Embryonic facial prominence (tissue), 1 donor: ENCODE data around the gene NRGN.

Experiments
- DNase-seq: peaks from one replicate; pipeline ENCODE4 v3.0.0-alpha.2; 2016; ENCODE audit errors: extremely low spot score

NRGN gene

GRCh38 chr11:124740277-124740882 is 638 bp downstream of the NRGN start:
- DNase-seq: no peak

DNA sequence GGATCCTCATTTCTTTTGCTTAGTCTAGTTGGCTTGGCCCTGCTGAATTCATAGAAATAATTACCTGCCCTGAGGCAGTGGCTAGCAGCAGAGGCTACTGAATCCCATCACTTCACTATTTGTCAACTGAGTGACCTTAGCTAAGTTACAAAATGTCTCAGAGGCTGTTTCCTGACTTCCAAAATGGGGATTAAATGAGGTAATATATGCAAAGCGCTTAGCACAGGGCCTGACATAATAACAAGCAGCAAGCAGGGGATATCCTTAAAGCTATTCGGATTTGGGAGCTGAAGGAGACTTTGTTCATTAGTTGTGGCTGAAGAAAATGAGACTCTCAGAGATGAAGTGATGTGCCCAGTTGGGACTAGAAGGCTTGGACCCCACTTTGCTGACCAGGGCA is 2.8 kb downstream of the NRGN start:
- DNase-seq: no peak

DNA sequence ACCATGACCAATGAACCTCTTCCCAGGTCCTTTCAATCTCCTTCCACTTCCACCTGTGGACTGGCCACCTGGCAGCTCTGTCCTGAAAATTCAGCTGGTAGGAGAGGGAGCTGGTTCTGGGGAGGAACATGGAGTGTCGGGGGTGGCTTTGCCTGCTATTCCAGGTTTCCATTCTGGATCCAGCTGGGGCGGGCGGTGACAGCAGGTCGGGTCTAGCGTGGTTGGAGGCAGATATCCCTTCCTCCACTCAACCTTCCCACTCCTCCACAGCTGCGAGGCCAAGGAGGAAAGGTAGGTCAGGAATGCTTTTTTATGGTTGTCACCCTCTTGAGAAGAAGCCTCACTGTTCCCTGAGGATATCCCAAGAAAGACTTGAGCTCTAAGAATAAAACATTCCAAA is 3.3 kb downstream of the NRGN start:
- no peak for DNase-seq

DNA sequence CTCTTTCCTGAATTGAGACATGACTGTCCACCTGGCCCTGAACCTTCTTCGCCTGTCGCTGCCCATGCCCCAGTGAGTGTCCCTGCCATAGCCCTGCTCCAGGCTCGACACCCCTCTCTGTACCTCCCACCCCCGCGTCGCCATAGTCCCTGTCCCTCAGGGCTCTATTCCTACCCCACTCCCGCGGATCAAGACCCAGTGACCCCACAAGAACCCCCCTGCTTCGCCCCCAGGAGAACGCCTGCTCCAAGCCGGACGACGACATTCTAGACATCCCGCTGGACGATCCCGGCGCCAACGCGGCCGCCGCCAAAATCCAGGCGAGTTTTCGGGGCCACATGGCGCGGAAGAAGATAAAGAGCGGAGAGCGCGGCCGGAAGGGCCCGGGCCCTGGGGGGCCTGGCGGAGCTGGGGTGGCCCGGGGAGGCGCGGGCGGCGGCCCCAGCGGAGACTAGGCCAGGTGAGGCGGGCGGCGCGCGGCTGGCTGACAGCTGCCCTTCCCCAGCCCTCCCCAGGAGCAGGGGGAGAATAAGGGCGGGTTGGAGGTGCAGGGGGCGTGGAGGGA is 5.6 kb downstream of the NRGN start:
- no peak for DNase-seq

DNA sequence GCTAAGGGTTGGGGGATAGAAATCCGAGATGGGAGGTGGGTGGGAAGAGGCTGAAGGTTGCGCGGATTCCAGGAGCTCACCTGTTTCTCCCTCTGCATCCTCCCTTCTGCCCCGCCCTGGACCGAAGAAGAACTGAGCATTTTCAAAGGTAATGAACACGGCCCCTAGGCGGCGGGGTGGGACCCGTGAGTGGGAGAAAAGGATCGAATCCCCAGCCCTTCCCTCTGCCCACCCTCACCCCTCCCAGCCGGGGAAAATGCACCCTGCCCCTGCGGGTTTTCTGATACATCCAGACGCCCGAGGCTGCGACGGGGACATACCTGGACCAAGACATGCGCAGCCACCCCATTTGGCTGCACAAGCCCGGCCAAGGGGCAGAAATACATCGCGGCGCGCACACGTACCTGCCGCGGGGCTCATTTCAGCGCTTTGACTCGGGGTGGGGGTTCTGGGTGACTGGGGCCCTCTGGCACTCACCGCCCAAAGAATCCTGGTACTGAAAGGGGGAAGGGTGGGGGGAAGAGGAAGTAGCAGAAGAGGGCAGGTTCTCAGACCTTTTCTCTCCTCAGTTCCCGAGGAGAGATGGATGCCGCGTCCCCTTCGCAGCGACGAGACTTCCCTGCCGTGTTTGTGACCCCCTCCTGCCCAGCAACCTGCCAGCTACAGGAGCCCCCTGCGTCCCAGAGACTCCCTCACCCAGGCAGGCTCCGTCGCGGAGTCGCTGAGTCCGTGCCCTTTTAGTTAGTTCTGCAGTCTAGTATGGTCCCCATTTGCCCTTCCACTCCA is 6.3 kb downstream of the NRGN start:
- DNase-seq: no peak

- no peak for DNase-seq
Observed at GRCh38 chr11:124746621-124747243, 7.0 kb downstream of the NRGN start.

GRCh38 chr11:124747406-124748099 is 7.8 kb downstream of the NRGN start:
- DNase-seq: no peak

- no peak for DNase-seq
Observed at GRCh38 chr11:124748100-124748418, 8.3 kb downstream of the NRGN start.

DNA sequence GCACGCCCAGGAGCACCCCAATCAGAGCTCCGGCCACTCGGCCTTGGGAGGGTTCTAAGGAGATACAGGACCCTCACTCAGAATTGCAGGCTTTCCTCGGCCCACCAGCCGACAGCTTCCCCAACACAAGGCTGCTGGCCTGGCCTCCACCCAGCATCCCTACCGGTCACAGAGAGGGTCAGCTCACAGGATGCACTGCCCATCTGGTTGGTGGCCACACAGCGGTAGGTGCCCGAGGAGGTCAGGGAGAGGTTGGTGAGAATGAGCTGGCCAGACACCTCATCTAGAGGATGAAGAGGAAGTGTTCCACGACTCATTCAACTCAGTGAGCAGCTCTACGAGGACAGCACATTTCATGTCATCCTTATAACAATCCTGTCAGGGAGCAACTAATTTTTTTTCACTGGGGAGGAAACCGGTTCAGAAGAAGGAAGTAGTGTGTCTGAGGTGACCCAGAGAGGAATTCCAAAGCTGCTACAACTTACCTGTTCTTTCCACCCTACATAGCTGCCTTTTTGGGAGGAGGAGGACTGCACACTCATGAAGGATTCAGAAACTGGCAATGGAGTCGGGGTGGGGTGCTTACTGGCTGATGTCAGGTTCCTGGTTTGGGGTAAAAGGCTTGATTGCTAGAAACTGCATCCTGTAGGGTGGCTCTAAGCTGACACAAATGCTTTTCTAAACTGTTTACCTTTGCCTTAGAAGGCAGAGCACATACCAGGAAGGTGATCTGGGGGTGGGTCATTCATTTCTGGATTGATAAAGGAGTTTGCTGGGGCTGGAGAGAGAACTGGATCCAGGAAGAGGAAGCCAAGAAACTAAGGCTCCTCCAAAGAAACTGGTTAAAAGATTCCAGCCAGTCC is 9.0 kb downstream of the NRGN start:
- DNase-seq: no peak

- DNase-seq: no peak
Observed at GRCh38 chr11:124749912-124750311, 10.2 kb downstream of the NRGN start.

- no peak for DNase-seq
Observed at GRCh38 chr11:124751391-124751740, 11.6 kb downstream of the NRGN start.

DNA sequence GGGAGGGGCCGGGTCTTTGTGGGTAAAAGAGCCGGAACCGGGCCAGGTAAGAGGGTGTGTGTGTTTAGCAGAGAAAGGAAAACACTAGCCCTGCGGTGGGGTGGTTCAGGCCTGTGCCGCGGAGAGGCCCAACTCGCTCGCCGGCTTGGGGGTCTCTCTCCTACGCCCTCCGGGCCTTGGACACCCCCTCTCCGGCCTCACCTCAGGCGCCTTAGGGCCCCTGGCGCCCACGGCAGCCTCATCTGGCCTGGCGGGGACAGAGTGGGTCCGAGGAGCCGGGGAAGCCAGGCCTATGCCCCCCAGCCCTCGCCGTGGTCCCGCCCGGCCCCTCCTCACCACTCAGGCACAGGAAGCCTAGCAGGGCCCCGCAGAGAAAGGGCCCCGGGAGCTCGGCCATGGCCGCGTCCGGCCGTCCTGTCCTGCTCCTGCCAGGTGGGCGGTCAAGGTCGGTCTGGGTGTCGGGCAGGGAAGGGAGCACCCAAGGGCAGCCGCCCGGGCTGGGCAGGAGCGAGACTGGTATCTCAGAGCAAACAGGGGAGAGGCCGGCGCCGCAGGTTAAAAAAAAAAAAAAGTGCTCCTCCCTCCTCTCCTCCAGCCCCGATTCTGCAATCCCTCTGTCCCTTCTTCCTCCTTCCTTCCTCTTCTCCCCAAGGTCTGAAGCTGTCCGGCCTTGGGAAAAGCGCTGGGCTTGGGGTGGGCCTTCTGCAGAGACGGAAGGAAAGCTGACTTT is 12.2 kb downstream of the NRGN start, which contains the start of gene VSIG2:
Gene VSIG2 (minus strand): TSS at position 515 of the 730 bp plus-strand sequence. CDS start 118 bp downstream, at position 397.
- no peak for DNase-seq

GRCh38 chr11:124752471-124753102 is 12.8 kb downstream of the NRGN start:
- no peak for DNase-seq

DNA sequence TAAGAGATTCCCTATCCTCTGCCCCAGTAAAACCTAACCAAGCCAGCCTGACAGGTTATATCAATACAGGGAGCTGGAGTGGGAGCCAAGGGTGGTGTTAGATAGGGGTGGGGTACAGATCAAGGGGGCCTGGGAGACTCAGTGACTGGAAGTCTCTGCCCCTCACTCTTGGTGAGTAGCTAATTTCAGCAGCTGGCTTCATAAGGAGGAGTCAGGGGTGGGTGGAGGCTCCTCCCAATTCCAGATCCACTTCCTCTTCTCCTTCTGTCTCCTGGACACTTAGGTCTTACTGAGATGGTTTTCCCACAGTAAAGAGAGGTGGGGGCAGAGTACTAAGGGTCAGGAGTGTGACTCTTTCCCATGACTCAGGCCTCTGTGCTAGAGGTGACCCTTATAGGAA is 13.5 kb downstream of the NRGN start:
- DNase-seq: no peak

DNA sequence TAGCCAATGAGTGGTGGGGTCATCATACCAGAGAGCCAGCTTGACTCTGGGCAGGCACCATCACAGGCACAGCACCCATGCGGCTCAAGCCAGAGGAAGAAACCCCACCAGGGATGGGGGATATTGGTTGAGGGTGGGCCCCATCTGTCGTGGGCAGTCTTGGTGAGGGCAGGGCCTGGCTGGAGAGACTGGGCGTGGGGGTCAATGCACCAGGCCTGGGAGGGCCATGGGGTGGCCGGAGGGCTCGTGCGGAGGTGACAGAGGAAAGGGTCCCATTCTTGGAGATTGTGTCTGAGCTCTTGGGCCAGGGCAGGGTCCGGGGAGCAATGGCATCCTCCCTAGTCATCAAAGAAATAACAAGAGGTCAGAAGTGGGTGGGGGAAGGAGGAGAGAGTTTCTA is 13.9 kb downstream of the NRGN start:
- no peak for DNase-seq

- DNase-seq: no peak
Observed at GRCh38 chr11:124754309-124754708, 14.6 kb downstream of the NRGN start.

GRCh38 chr11:124754710-124755109 is 15.0 kb downstream of the NRGN start:
- no peak for DNase-seq

- DNase-seq: no peak
Observed at GRCh38 chr11:124756033-124756752, 16.5 kb downstream of the NRGN start.

DNA sequence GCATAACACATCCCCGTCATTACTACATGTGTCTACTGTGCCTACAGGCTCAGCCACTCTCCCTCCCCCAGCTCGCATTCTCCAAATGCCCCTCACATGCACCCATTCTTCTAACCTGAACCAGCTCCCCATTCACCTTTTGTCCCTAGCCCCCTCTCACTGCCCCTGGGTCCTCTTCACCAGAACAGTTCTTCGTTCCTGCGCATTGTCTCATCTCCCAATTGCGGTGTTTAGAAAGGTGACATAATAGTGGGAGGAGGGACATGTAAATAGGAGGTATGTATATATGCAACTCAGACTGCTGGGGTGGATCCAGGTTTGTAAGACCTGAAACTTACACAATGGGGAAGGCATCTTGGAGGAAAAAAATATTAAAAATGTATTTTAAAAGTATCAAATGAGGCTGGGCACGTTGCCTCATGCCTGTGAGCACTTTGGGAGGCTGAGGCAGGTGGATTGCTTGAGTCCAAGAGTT is 17.0 kb downstream of the NRGN start:
- DNase-seq: no peak
